HEK293 (cell line): ENCODE results near the gene RACK1.

ENCODE experiments used
- FEZF1 ChIP-seq: fragments of 450-650 bp; formaldehyde crosslinking; IDR thresholded peaks from 2 replicates; pipeline ENCODE4 v1.5.1; 2016; ENCODE audit warnings: missing biosample characterization, missing genetic modification characterization
- ZNF571 ChIP-seq: fragments of 450-650 bp; formaldehyde crosslinking; IDR thresholded peaks from 2 replicates; pipeline ENCODE4 v1.5.0; 2017; ENCODE audit warnings: missing biosample characterization, missing genetic modification characterization
- TF ChIP-seq, protein P1 (sequence below): fragments of 450-650 bp; formaldehyde crosslinking; IDR thresholded peaks from 2 replicates; pipeline ENCODE4 v1.5.1; 2016; ENCODE audit warnings: missing biosample characterization, missing genetic modification characterization
- TF ChIP-seq, protein P2 (sequence below): fragments of 450-650 bp; formaldehyde crosslinking; IDR thresholded peaks from 2 replicates; pipeline ENCODE4 v1.5.1; 2016; ENCODE audit warnings: missing biosample characterization, missing genetic modification characterization
- TF ChIP-seq, protein P3 (sequence below): fragments of 450-650 bp; formaldehyde crosslinking; IDR thresholded peaks from 2 replicates; pipeline ENCODE4 v1.5.1; 2016; ENCODE audit warnings: missing biosample characterization, missing genetic modification characterization

DNA sequence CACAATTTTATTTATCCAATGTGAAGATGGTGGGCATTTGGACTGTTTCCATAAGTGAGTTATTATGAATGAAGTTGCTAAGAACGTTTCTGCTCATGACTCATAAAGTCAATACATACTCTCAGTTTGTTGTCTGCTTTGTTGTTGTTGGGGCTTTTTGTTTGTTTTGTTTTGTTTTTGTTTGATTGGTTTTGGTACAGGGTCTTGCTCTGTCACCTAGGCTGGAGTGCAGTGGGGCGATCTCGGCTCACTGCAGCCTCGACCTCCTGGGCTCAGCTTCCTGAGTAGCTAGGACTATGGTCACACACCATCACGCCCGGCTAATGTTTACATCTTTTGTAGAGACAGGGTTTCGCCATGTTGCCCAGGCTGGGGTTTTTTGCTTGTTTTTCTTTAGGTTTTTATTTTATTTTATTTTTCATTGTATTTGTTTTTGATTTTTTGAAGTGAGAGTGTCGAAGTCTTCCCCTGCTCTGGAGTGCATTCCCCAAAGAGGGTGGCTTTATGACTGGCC is 56.7 kb downstream of the RACK1 start:
- TF ChIP-seq, protein P1, sequence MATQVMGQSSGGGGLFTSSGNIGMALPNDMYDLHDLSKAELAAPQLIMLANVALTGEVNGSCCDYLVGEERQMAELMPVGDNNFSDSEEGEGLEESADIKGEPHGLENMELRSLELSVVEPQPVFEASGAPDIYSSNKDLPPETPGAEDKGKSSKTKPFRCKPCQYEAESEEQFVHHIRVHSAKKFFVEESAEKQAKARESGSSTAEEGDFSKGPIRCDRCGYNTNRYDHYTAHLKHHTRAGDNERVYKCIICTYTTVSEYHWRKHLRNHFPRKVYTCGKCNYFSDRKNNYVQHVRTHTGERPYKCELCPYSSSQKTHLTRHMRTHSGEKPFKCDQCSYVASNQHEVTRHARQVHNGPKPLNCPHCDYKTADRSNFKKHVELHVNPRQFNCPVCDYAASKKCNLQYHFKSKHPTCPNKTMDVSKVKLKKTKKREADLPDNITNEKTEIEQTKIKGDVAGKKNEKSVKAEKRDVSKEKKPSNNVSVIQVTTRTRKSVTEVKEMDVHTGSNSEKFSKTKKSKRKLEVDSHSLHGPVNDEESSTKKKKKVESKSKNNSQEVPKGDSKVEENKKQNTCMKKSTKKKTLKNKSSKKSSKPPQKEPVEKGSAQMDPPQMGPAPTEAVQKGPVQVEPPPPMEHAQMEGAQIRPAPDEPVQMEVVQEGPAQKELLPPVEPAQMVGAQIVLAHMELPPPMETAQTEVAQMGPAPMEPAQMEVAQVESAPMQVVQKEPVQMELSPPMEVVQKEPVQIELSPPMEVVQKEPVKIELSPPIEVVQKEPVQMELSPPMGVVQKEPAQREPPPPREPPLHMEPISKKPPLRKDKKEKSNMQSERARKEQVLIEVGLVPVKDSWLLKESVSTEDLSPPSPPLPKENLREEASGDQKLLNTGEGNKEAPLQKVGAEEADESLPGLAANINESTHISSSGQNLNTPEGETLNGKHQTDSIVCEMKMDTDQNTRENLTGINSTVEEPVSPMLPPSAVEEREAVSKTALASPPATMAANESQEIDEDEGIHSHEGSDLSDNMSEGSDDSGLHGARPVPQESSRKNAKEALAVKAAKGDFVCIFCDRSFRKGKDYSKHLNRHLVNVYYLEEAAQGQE (tag by site-specific recombination), result no peak
- TF ChIP-seq, protein P2, sequence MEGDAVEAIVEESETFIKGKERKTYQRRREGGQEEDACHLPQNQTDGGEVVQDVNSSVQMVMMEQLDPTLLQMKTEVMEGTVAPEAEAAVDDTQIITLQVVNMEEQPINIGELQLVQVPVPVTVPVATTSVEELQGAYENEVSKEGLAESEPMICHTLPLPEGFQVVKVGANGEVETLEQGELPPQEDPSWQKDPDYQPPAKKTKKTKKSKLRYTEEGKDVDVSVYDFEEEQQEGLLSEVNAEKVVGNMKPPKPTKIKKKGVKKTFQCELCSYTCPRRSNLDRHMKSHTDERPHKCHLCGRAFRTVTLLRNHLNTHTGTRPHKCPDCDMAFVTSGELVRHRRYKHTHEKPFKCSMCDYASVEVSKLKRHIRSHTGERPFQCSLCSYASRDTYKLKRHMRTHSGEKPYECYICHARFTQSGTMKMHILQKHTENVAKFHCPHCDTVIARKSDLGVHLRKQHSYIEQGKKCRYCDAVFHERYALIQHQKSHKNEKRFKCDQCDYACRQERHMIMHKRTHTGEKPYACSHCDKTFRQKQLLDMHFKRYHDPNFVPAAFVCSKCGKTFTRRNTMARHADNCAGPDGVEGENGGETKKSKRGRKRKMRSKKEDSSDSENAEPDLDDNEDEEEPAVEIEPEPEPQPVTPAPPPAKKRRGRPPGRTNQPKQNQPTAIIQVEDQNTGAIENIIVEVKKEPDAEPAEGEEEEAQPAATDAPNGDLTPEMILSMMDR, result no peak
- TF ChIP-seq, protein P3, sequence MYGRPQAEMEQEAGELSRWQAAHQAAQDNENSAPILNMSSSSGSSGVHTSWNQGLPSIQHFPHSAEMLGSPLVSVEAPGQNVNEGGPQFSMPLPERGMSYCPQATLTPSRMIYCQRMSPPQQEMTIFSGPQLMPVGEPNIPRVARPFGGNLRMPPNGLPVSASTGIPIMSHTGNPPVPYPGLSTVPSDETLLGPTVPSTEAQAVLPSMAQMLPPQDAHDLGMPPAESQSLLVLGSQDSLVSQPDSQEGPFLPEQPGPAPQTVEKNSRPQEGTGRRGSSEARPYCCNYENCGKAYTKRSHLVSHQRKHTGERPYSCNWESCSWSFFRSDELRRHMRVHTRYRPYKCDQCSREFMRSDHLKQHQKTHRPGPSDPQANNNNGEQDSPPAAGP (tag by site-specific recombination), result no peak
- TF ChIP-seq FEZF1 (tag by site-specific recombination) (no peak), ZNF571 (tag by site-specific recombination) (no peak)
